GM12892 (cell line): ENCODE data around the gene GVQW3.
A peak's percentile ranks its signal among the peaks of the same experiment; 100 is the strongest.
"Not testable (repeated sequence)": the region's sequence is repeated elsewhere in the genome, so short reads cannot be mapped to it uniquely, and the experiment has no call there.

Experiments used
- DNase-seq: peaks from one replicate; pipeline ENCODE4 v3.0.0; 2011; ENCODE audit not compliant: insufficient read length
- FAIRE-seq: peaks from 2 replicates; lab custom pipeline; 2011; peaks lifted over from hg19 to GRCh38; lab: Jason Lieb, UNC
- POLR2A ChIP-seq: IDR thresholded peaks from 2 replicates; pipeline ENCODE4 v1.6.1; 2011; ENCODE audit warnings: low read depth, low read length, control low read depth
- POLR2AphosphoS5 ChIP-seq: IDR thresholded peaks from 2 replicates; pipeline ENCODE4 v1.6.1; 2011; ENCODE audit warnings: low read depth, low read length, control low read depth
- TAF1 ChIP-seq: IDR thresholded peaks from 2 replicates; pipeline ENCODE4 v1.6.1; 2011; ENCODE audit warnings: low read depth, mild to moderate bottlenecking, control low read depth, low read length, borderline replicate concordance

The GVQW3 gene

GRCh38 chr11:76391811-76392475, 10.8 kb downstream of the GVQW3 start:
- FAIRE-seq, result no peak
- TF ChIP-seq POLR2A (no peak), TAF1 (no peak), POLR2AphosphoS5 (no peak)
- DNase-seq, result no peak

- TF ChIP-seq POLR2AphosphoS5 (no peak), POLR2A (no peak), TAF1 (no peak)
- FAIRE-seq (no peak), DNase-seq (no peak)
Observed at GRCh38 chr11:76392870-76393269, 11.7 kb downstream of the GVQW3 start.

- no peak for FAIRE-seq
Observed at GRCh38 chr11:76394411-76394810, 13.3 kb downstream of the GVQW3 start.

GRCh38 chr11:76395296-76395695, 14.2 kb downstream of the GVQW3 start:
- no peak for FAIRE-seq
- TF ChIP-seq POLR2AphosphoS5 (no peak), POLR2A (no peak), TAF1 (no peak)
- DNase-seq, result no peak

More at GRCh38 chr11:76394411-76394810, 13.3 kb downstream of the GVQW3 start:
- DNase-seq, result no peak
- TF ChIP-seq TAF1 (no peak), POLR2A (no peak), POLR2AphosphoS5 (no peak)

- no peak for TF ChIP-seq POLR2A
- TF ChIP-seq POLR2AphosphoS5, result no peak
- TF ChIP-seq TAF1, result no peak
- DNase-seq, result no peak
- no peak for FAIRE-seq
Observed at GRCh38 chr11:76397383-76397782, 16.3 kb downstream of the GVQW3 start.

GRCh38 chr11:76400967-76401366, 19.8 kb downstream of the GVQW3 start:
- TF ChIP-seq POLR2A, result no peak
- TF ChIP-seq POLR2AphosphoS5, result no peak
- no peak for TF ChIP-seq TAF1
- no peak for DNase-seq
- no peak for FAIRE-seq

- FAIRE-seq, result not testable (repeated sequence)
Observed at GRCh38 chr11:76401484-76401883, 20.4 kb downstream of the GVQW3 start.

GRCh38 chr11:76406359-76406758, 25.2 kb downstream of the GVQW3 start:
- no peak for FAIRE-seq
- no peak for DNase-seq
- TF ChIP-seq POLR2AphosphoS5 (no peak), POLR2A (no peak), TAF1 (no peak)

More at GRCh38 chr11:76401484-76401883, 20.4 kb downstream of the GVQW3 start:
- DNase-seq, result not testable (repeated sequence)

- FAIRE-seq (peak; percentile 50), DNase-seq (no peak)
- TF ChIP-seq POLR2A (no peak), TAF1 (no peak), POLR2AphosphoS5 (no peak)
Observed at GRCh38 chr11:76408171-76408965, 27.2 kb downstream of the GVQW3 start.

- no peak for TF ChIP-seq POLR2AphosphoS5
- no peak for TF ChIP-seq POLR2A
- TF ChIP-seq TAF1, result no peak
- DNase-seq, result no peak
- FAIRE-seq, result no peak
Observed at GRCh38 chr11:76410851-76411357, 29.8 kb downstream of the GVQW3 start.

- FAIRE-seq (no peak), DNase-seq (no peak)
- no peak for TF ChIP-seq POLR2A
- no peak for TF ChIP-seq TAF1
- no peak for TF ChIP-seq POLR2AphosphoS5
Observed at GRCh38 chr11:76415073-76415472, 34.0 kb downstream of the GVQW3 start.
